Upper lobe of left lung (tissue), 6 donors: ENCODE results near the gene PASD1. TPM values are rescaled to one million over a fixed set of nuclear protein-coding genes. Genes with fewer than 3 reads are reported as not detected.

Experiments used
- ATAC-seq, 2 donors: fragments of 200-7000 bp; cut with Tn5 transposase; one replicate each; pipeline ENCODE4 v1.9.1; 2022; ENCODE audit warnings: mild to moderate bottlenecking in 2 of 2, moderate library complexity in 2 of 2; ENCODE audit not compliant: low FRiP score in 2 of 2
- DNase-seq, 2 donors: peaks; one replicate each; pipeline ENCODE4 v3.0.0-alpha.2; 2019 to 2020
- H3K27ac ChIP-seq, 4 donors: fragments of 200-600 bp; sonication (generic); one replicate each; pipeline ENCODE4 v1.5.1; 2016 to 2019
- H3K27me3 ChIP-seq, 4 donors: fragments of 200-600 bp; sonication (generic); one replicate each; pipeline ENCODE4 v1.5.1; 2017 to 2019
- H3K36me3 ChIP-seq, 4 donors: fragments of 200-600 bp; sonication (generic); one replicate each; pipeline ENCODE4 v1.5.1; 2016 to 2019
- H3K4me1 ChIP-seq, 4 donors: fragments of 200-600 bp; sonication (generic); one replicate each; pipeline ENCODE4 v1.5.1; 2018 to 2019
- H3K4me3 ChIP-seq, 4 donors: fragments of 200-600 bp; sonication (generic); one replicate each; pipeline ENCODE4 v1.5.1; 2017 to 2019; ENCODE audit warnings: mild to moderate bottlenecking in 2 of 4, moderate library complexity in 1 of 4
- H3K9me3 ChIP-seq, 4 donors: fragments of 200-600 bp; sonication (generic); one replicate each; pipeline ENCODE4 v1.5.1; 2018 to 2019
- EP300 ChIP-seq, 4 donors: sonication (generic); formaldehyde crosslinking; IDR thresholded peaks; one replicate each; pipeline ENCODE4 v1.5.1; 2017; ENCODE audit warnings: antibody characterized with exemption in 4 of 4, control low read depth in 2 of 4
- POLR2A ChIP-seq, 4 donors: fragments of 450-650 bp; IDR thresholded peaks; one replicate each; pipeline ENCODE4 v1.5.1; 2016 to 2017; ENCODE audit warnings: antibody characterized with exemption in 4 of 4, mild to moderate bottlenecking in 2 of 4
- POLR2AphosphoS5 ChIP-seq, 2 donors: sonication (generic); formaldehyde crosslinking; IDR thresholded peaks; one replicate each; pipeline ENCODE4 v1.5.1; 2017; ENCODE audit warnings: antibody characterized with exemption in 2 of 2
- WGBS, 2 donors: methylation state at CpG; one replicate each; pipeline ENCODE4 v1.1.5; 2017 to 2018; 5-methylcytosine and 5-hydroxymethylcytosine counted together
- total RNA-seq, 6 donors: library from RNA; depleted of rRNA in 4 of 6; stranded (reverse); fragments of >200 nt in 4 of 6; gene quantifications; one replicate each; pipeline versions ENCODE4 v1.1.0 to v1.2.1, GENCODE V29; 2016 to 2021
- TF ChIP-seq, protein P1 (sequence below), 6 experiments: fragments of 450-650 bp in 4 of 6; fragments of 200-600 bp in 2 of 6; sonication (generic) in 2 of 6; IDR thresholded peaks; one replicate each; pipeline ENCODE4 v1.5.1; 2016 to 2019; ENCODE audit warnings: antibody characterized with exemption in 6 of 6
- donor health status: DM: no; HTN: no; CAD: no; lungs with moderate emphysema.
- donor health status: DM: no; HTN: yes; CAD: no; lungs with severe emphysema.

The PASD1 gene
- total RNA-seq, 6 donors from 2014 or later, result not detected

DNA sequence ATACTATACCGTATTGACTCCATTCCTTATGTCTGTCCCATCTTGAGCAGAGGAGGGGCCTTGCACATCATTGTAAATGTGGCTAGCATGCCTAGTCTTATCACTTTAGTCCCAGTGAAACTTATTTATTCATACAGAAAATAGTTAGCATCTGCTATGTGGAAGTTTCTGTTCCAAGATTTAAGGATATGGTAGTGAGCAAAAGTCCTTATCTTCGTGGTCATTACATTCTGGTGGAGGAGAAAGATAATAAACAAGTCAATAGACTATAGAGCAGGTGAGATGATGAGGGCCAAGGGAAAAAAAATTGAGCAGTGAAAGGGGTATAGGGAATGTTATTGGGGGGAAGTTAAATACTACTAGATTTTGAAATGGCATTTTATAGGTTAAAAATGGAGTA is 68.3 kb downstream of the PASD1 start:
- Histone ChIP-seq H3K27me3 (no peaks in the 10 kb centered on the region), H3K4me3 (no peak overlapping the region), H3K9me3 (no peaks in the 10 kb centered on the region), H3K27ac (no peak overlapping the region), H3K36me3 (no peaks in the 10 kb centered on the region), H3K4me1 (no peaks in the 10 kb centered on the region)
- TF ChIP-seq POLR2A (IDR thresholded peaks at IDR 0.05) (no peak), POLR2AphosphoS5 (IDR thresholded peaks at IDR 0.05) (no peak), EP300 (IDR thresholded peaks at IDR 0.05) (no peak)
- TF ChIP-seq, protein P1, sequence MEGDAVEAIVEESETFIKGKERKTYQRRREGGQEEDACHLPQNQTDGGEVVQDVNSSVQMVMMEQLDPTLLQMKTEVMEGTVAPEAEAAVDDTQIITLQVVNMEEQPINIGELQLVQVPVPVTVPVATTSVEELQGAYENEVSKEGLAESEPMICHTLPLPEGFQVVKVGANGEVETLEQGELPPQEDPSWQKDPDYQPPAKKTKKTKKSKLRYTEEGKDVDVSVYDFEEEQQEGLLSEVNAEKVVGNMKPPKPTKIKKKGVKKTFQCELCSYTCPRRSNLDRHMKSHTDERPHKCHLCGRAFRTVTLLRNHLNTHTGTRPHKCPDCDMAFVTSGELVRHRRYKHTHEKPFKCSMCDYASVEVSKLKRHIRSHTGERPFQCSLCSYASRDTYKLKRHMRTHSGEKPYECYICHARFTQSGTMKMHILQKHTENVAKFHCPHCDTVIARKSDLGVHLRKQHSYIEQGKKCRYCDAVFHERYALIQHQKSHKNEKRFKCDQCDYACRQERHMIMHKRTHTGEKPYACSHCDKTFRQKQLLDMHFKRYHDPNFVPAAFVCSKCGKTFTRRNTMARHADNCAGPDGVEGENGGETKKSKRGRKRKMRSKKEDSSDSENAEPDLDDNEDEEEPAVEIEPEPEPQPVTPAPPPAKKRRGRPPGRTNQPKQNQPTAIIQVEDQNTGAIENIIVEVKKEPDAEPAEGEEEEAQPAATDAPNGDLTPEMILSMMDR (IDR thresholded peaks at IDR 0.05), result no peak
- no peak for DNase-seq
- no peak for ATAC-seq
- WGBS, 2 donors, result 72 to 78% methylated on average over 2 of the region's 2 CpGs

DNA sequence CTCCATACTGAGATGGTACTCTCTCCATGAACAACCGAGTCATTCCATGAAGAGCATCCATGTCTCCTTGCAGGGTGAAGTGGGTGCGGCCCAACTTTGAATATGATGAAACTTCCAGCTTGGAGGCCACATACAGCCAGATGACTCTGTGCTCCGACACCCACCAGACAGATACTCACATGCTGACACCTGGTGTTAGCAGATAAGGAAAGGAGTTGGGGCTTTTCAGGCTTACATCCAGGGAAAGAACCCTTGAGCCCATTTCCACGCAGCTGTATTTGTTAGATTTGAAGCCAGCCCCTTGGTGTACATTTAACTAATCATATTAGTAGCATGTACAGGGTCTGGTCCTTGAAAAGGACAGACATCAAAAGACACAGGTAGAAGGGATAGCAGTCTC is 69.7 kb downstream of the PASD1 start:
- DNase-seq, result no peak
- H3K4me1 ChIP-seq, result no peaks in the 10 kb centered on the region
- H3K4me3 ChIP-seq, result no peak overlapping the region
- TF ChIP-seq POLR2AphosphoS5 (IDR thresholded peaks at IDR 0.05) (no peak), POLR2A (IDR thresholded peaks at IDR 0.05) (no peak), EP300 (IDR thresholded peaks at IDR 0.05) (no peak)
- TF ChIP-seq, protein P1 (IDR thresholded peaks at IDR 0.05), result no peak
- no peaks in the 10 kb centered on the region for H3K36me3 ChIP-seq
- no peak overlapping the region for H3K27ac ChIP-seq
- WGBS, 2 donors, result 70 to 75% methylated on average over 4 of the region's 4 CpGs
- no peaks in the 10 kb centered on the region for H3K9me3 ChIP-seq
- ATAC-seq, result no peak
- no peaks in the 10 kb centered on the region for H3K27me3 ChIP-seq

DNA sequence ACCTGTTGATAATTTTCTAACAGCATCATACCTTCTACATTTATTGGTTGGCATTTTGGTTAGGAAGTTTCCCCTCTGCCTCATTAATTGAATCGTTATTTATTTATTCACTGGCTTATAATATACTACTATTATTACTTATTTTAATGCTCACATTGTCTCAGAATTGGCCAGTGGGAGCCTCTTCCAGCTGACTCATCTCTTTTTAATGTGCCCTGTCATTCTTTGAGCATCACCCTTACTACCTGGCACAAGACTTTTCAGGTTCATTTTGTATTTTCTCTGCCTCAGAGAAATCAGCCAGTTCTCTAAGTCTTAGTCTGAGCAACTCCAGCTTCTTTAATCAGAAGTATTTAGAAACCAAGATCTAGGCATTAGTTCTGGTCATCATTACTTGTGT is 71.5 kb downstream of the PASD1 start:
- TF ChIP-seq POLR2AphosphoS5 (IDR thresholded peaks at IDR 0.05) (no peak), POLR2A (IDR thresholded peaks at IDR 0.05) (no peak), EP300 (IDR thresholded peaks at IDR 0.05) (no peak)
- TF ChIP-seq, protein P1 (IDR thresholded peaks at IDR 0.05), result no peak
- 53 to 88% methylated on average over 1 of the region's 1 CpG for WGBS, 2 donors
- ATAC-seq, result no peak

DNA sequence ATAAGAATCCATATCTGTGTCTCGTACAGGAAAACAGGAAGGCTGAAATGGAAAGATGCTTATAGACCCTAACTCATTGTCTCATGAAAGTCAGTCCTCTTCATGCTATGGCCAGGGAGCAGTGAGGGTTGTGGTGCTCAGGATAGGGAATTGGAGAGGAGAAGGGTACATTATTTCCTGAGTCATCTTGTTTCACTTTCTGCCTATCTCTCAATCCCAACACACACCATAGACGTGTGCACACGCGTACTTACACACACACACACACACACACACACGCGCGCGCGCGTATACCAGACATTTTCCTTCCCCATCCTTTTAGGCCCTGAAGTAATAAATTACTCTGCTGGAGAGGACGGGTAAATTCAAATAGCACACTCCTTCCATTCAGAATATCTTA is 78.1 kb downstream of the PASD1 start:
- Histone ChIP-seq H3K36me3 (no peaks in the 10 kb centered on the region), H3K27ac (no peak overlapping the region), H3K9me3 (no peaks in the 10 kb centered on the region), H3K4me3 (no peak overlapping the region), H3K27me3 (no peaks in the 10 kb centered on the region), H3K4me1 (no peaks in the 10 kb centered on the region)
- DNase-seq, result no peak
- TF ChIP-seq POLR2A (IDR thresholded peaks at IDR 0.05) (no peak), POLR2AphosphoS5 (IDR thresholded peaks at IDR 0.05) (no peak), EP300 (IDR thresholded peaks at IDR 0.05) (no peak)
- TF ChIP-seq, protein P1 (IDR thresholded peaks at IDR 0.05), result no peak
- 77 to 81% methylated on average over 11 of the region's 11 CpGs for WGBS, 2 donors
- ATAC-seq, result no peak

More for the DNA sequence above, 71.5 kb downstream of the PASD1 start:
- H3K9me3 ChIP-seq, result no peaks in the 10 kb centered on the region
- H3K27ac ChIP-seq, result no peak overlapping the region
- no peak for DNase-seq
- H3K36me3 ChIP-seq, result no peaks in the 10 kb centered on the region
- H3K4me1 ChIP-seq, result no peaks in the 10 kb centered on the region
- H3K27me3 ChIP-seq, result no peaks in the 10 kb centered on the region
- H3K4me3 ChIP-seq, result no peak overlapping the region

DNA sequence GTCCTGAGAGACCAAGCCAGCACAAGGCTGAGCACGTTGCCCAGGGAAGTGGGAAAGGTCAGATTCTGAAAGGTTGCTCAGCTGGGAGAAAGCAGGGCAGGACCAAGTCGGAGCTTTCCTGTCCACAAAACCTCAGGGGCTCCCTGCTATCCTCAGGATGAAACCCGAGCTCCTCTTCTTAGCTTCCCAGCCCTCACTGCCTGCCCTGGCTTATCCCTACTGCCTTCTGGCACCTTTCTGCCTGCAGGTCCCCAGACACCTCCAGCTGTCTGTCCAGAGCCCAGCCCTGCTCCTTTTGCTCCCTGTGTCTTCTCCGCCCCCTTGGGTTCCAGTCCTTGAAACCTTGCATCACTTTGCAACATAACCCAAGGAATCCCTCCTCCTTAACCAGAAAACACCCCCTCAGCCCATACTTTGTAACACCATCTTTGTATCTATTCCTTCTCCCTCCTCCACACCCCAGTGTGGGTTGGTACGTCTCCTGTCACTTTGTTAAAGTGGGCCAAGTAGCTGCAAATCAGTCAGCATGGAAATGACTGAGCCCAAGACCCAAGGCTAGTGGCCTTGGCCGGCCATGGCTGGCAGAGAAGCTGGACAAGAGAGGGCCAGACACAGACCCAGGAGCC is 111.8 kb downstream of the PASD1 start:
- Histone ChIP-seq H3K27ac (no peak overlapping the region), H3K4me3 (no peak overlapping the region), H3K4me1 (no peaks in the 10 kb centered on the region), H3K27me3 (no peaks in the 10 kb centered on the region), H3K9me3 (no peaks in the 10 kb centered on the region), H3K36me3 (no peaks in the 10 kb centered on the region)
- TF ChIP-seq POLR2A (IDR thresholded peaks at IDR 0.05) (no peak), EP300 (IDR thresholded peaks at IDR 0.05) (no peak), POLR2AphosphoS5 (IDR thresholded peaks at IDR 0.05) (no peak)
- TF ChIP-seq, protein P1 (IDR thresholded peaks at IDR 0.05), result no peak
- no peak for ATAC-seq
- WGBS, 2 donors, result 60 to 79% methylated on average over 3 to 6 of the region's 6 CpGs
- no peak for DNase-seq
